Right lung (tissue), 5 donors: ENCODE measurements around the gene HOXB3. TPM values are rescaled to one million over a fixed set of nuclear protein-coding genes. Genes with fewer than 3 reads are reported as not detected.
A peak's percentile ranks its signal among the peaks of the same experiment; 100 is the strongest.
"Not testable (repeated sequence)": the region's sequence is repeated elsewhere in the genome, so short reads cannot be mapped to it uniquely, and the experiment has no call there.

Experiments used
- DNase-seq, 2 donors: peaks; one replicate each; pipeline ENCODE4 v3.0.0-alpha.2; 2013
- polyA plus RNA-seq, 5 donors: library from polyadenylated mRNA; unstranded; fragments of 120-200 nt; gene quantifications; one replicate each; pipeline versions ENCODE4 v1.2.1 to v1.2.3, GENCODE V29; 2013; ENCODE audit warnings: inconsistent platforms in 1 of 5, low replicate concordance in 1 of 5; ENCODE audit not compliant: insufficient read length in 5 of 5, insufficient read depth in 1 of 5

Gene HOXB3
- polyA plus RNA-seq, 5 donors: 74.3 to 95.5 (median 89.1) TPM

DNA sequence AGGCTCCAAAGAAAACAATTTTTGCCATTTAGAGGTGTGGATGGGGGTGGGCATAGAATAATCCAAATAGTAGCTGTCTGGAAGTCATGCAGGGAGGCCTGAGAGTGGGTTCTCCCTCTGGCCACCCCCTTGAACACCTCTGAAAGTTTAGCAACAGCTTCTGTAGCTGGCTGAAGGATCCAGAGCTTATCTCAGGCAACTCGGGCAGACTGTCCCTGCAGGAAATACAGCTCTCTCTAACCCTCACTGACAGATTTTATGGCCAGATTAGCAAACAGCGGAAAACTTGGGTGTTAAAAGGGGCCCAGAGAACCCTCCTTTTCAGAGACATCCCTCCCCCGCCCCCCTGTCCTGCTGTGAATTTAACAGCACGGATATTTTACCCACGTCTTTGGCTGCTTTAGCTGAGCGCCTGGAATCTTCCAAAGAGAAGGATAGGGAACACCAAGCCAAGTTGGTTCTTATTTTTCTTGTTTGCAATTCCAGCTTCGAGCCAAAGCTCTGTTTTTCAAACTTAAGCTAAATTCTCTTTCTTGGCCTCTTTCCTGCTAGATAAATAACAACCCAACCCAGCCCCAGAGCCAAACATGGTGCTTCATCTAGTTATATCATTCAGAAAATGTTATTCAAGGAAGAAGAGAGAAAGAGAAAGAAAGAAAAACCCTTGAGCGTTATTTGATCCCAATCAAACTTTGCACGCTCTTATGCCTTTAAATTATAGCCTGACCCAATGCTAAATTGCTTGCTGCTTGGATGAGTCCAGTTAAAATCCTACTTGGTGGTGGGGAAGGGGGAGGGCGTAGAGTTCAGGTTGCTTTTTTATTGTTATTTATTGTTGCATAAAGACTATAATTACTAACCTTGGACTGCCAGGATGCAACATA lies 42.9 kb downstream of the HOXB3 start:
- peak; percentile 84 to 88 for DNase-seq

DNA sequence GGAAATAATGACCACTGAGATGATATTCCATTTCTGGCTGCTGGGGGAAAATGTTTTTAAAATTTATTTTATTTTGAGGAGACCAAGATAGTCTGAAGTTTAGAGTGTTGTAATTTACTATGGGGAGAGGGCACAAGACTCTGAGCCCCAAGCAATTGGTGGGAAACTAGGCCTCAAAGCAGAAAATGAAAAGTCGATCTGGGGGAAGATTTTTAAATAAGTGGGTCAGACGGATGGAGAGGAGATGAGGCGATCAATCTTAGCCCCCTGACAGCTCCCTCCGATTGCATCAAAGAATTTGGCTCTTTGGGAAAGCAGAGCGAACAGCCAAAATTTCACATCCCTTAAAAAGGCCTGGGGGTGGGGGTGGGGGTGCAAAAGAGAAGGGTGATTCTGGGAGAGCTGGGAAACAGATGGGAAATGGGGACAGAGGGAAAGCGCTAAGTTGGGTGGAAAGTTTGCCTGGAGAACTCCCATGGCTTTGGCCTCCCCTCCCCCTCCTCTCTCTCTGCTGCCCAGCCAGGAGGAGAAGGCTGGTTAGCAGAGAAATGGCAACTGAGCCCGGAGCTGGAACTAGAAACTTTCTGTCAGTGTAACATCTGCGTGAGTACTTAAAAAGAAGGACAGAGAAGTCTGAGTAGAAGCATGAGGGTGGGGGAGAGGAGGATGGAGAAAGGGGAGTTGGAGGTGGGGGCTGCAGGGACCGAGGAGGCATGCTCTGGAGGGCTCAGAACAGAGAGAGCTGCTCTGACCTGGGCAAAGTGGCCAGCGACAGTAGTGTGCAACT lies 43.7 kb downstream of the HOXB3 start:
- DNase-seq: peak in 1 of 2 donors; percentile 79

DNA sequence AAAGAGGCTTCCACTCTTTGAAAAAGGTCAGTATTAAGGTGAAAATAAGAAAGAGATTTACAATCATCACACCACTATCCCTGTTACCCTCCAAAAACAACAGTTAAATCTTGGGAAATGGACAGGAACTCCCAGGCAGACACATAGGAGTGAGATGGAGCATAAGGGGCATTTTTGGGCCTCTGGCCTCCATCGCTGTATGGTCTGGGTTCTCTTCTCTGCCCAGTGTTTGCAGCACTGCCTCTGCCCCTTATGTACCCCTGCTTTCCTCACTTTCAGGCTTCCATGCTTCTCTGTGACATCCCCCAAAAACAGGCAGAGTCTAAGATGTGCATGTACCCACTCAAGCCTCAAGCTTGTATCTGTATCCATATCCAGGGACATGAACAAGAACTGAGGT lies 44.5 kb downstream of the HOXB3 start:
- no peak for DNase-seq

DNA sequence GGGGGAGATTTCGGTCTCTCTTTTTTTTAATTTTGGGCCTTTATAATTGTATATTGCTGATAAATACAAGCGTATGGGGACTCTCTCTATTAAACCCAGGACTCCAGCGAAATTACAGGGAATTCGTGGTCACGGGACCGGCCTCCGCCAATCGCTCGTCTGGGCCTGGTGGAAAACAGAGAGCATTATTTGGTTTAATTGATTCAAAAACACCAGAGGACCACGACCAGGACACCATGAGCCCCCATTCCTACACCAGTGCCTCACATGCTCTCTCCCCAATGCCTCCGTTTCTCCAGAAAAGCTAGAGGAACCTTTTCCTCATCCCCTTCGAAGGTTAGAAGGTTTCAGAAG lies 45.0 kb downstream of the HOXB3 start, which contains the start of gene HOXB2:
TSS of gene HOXB2 (minus strand) at position 88 of the 354 bp plus-strand sequence. CDS start 198 bp downstream, outside the sequence.
- DNase-seq: no peak

DNA sequence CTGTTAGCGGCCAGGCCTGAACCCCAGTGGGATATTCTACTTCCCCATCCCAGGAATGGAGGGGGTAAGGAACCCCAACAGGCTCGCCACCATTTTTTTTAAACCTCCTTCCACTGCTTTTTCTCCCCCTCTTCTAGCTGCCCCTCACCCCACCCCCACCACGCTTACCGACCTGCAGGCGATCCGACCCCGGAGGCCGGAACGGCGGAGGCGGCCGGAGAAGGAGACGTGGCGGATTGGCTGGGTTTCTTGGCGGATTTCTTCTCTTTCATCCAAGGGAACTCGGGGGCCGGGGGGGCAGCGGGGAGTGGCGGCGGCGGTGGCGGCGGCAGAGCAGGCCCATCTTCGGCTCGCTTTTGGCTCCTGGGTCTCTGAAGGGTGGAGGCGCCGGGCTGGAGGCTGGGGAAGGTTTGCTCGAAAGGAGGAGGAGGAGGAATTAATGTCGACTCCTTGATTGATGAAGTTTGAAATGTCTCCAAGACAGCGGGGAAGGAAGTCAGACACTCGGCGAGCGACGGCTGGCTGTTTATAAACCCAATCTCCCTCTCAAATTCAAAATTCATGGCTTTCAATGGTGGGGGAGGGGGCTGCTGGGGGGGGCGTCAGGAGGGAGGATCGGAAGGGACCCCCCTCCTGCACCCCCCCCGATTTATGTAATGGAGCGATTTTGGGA lies 45.6 kb downstream of the HOXB3 start:
- DNase-seq: peak; percentile 88 to 89

DNA sequence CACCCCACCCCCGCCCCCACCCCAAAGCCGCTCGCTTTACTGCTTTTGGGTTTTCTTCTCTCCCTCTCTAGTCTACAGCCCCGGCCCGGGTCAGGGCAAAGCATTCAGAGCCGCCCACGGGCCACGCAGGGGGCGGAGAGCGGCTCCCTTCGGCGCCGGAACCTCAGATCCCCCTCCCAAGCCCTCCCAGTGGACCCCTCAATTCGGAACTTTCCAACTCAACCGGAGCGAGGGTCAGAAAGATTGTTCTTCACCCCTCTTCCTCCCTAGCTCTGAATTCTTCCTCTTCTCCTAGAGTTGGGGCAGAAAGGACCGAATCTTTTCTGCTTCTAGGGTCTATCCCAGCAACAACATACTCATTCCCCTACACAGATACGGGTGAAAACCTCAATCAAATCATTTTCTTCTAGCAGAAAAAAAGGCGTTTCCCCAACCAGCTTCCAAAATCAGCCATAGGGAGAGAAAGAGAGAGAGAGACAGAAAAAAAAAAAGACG lies 46.1 kb downstream of the HOXB3 start:
- no peak for DNase-seq

DNA sequence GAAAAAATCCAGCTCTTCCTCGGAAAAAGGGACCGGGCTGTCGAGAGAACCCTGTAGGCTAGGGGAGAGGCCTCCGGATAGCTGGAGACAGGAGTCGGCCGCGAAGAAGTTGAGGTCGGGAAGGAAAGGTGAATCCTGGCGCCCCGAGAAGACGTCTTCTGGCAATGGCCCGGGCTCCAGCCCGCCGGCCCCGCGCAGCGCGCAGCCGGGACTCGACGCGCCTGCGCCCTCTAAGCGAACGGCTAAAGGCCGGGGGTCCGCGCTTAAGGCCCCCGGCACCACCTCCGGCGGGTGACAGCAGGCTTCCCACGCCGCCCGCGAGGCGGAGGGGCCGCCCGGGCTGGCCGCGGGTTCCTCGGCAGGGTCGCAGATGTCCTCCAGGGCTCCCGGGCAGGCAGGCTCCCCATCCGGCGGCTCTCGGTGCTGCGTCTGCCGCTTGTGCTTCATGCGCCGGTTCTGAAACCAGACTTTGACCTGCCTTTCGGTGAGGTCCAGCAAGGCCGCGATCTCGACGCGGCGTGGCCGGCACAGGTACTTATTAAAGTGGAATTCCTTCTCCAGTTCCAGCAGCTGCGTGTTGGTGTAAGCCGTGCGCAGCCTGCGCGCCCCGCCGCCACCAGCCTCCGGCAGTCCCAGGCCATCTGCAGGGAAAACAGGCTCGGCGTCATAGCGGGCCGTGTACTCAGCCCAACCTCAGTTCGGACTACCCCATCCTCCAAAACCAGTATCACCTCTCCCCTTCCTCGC lies 46.8 kb downstream of the HOXB3 start:
- DNase-seq: no peak

DNA sequence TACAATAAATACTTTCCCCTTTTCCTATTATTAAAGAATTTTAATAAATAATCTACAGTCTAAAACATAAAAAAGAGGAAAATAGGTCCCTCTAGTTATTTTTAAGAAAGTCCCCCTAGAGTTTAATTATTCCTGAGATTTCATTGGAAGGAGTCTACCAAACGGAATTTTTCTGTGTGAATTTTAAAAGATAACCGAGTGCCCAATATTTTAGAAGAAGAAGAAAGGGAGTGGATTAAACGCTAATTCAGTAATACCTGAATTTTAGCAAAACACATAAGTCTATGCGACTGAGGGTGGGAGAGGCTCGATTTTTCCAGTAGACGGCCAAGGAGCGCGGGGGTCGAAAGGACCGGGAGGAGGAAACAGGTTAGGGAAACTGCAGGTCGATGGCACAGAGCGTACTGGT lies 47.3 kb downstream of the HOXB3 start:
- no peak for DNase-seq

DNA sequence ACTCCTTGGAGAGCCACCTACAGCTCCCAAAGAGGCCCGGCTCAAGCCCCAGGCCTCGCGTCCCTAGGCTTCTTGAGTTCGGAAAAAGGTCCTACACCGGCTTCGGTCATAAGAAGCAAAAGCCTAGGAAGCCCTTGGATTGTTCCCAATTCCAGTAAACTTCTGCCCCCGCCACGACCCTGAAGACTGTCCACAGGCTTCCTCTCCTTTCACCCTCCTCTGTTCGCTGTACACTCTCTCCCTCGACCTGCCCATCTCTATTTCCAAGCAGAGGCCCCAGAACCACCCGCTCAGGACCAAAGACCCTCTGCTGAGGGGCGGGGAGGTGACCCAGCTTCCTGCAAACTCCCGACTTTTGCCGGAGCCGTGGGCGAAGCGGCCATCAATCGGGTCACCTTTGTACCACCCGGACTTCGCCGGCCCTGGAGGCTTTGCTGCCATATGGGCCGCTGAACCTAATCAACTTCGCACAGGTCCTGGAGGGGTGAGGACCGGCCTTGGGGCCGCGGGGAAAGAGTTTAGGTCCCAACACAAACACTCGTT lies 47.9 kb downstream of the HOXB3 start:
- no peak for DNase-seq

DNA sequence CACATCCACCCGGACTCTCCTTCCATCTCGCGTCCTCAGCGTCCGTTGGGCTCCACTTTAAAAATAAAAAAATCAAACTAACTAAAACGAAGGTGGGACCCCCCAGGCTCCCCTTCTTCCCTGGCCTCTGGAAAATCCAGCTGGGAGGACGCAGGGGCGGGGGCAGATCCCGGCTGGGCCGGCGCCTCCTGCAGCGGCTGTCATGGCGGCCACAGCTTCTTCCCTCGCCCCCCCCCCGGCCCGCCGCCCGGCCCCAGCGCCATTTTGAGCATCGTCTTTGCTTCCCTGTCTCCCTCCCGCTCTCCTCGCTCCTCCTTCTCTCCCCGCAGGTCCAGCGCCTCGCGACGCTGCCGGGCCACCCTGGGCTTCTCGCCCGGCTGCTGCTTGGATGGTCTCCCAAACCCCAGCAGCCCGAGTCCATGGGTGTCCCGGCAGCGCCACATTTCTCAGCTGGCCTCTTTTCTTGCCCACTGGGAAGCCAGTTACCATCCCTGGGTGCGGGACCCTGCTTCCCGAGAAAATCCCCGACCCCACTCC lies 48.4 kb downstream of the HOXB3 start:
- DNase-seq: peak; percentile 84 to 85

DNA sequence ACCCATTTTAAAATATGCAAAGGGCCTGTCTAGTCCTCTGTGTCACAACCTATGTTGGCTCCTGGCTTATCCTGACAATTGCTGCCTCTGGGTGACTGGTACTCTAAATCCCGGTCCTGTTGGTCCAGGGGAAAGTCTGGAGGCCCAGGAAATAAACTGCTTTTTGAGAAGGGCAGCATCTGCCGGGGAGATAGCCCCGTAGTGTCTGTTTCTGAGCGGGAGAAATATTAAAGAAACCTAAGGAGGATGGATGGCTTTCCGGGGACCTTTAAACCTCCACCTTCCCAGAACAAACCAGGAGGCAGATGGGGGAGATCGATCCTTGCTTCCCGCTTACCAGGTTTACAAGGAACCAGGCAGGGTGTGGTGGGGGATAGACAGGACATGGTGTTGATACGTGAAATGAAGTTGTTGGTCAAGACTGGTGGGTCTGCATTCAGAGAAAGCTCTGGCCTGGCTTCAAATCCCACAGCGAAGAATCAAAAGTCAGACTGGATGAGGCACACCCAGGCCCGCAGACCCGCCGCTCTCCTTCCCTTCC lies 48.9 kb downstream of the HOXB3 start:
- DNase-seq: peak in 1 of 2 donors; percentile 19

DNA sequence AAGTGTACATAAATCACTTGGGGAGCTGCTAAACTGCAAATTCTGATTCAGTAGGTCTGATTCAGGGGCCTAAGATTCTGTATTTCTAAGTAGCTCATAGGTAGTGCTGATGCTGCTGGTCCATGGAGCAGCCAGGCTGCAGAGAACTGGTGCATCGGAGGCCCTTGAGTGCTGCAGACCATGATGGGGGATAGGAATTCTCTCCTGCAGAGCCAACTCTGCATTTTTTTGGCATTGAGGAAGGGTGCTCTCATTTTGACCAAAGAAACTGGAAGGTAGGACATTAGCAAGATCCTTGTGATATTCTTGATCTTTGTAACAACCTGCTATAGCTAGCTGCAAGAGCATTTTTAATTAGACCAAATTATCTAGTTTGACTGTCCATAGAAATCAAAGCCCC lies 49.8 kb downstream of the HOXB3 start:
- no peak for DNase-seq

DNA sequence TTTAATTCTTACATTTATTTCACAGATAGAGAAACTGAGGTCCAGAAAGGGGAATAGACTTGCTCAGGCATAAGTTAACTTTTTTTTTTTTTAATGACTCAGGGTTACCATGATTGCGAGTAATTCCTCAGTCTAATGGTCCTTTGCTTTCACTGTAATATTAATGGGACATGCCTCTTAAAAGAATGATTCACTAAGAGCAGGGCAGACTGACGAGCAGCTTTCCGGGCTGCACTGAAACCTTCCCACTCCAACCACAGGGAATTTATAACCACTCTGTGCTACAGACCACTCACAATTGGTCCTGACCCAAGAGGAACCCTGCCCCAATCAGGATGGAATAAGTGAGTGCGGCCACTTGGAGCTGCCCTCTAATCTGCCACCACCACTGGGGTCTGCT lies 50.9 kb downstream of the HOXB3 start:
- no peak for DNase-seq

DNA sequence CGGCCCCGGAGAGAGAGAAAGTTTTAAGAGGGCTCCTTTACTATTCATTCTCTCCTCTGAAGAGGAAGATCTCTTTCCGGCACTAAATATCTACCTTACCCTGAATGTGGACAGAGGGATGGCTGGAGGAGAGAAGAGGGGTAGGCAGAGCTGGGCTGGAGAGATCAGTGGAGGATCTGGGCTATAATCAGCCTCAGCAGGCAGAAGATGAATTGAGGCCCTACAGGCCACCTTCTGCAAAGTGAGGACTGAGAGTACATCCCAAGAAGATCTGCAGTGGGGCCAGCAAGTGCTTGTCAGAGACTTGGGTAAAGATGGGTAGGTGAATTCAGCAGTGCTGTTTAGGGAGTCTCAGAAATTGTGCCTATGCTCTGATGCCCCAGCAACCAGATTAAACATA lies 52.7 kb downstream of the HOXB3 start:
- no peak for DNase-seq

DNA sequence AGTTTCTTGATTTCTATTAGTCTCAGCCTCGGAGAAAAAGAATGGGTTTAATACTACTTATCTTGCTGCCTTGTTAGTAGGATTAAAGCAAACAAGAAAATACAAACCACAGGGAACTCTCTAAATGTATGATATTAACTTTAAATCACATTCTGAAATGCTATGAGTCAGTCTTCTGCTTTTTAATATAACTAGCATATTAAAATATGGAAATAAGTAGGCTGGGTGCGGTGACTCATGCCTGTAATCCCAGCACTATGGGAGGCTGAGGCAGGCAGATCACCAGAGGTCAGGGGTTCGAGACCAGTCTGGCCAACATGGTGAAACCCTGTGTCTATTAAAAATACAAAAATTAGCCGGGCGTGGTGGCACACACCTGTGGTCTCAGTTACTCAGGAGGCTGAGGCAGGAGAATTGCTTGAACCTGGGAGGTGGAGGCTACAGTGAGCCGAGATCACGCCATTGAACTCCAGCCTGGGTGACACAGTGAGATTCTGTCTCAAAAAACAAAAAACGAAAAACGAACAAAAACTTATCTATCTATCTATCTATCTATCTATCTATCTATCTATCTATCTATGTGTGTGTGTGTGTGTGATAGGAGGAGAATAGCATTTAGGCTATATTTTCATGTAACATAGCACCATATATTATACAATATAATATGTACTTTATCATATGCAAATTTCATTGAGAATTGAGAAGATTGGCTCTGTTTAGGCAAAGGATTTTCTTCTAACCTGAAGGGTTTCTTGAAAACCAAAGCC lies 54.1 kb downstream of the HOXB3 start:
- not testable (repeated sequence) for DNase-seq

DNA sequence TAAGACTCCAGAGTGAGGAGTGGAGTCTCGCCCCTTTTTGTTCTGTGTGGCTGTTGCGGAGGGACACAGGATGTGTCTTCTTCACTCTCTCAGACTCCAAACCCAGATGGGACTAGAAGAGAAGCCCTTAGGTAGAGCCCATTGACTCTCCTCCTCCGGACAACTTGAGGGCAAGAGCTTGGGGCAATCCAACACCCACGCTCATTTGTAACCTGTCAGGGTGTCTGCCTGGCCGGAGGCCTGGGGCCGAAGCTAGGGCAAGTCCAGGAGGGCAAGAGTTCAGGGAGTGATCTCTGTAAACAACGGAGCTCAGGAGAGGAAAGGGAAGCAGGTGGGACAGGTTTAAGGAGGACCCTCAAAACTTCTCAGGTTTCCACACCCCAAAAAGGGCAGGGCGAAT lies 57.8 kb downstream of the HOXB3 start:
- no peak for DNase-seq

DNA sequence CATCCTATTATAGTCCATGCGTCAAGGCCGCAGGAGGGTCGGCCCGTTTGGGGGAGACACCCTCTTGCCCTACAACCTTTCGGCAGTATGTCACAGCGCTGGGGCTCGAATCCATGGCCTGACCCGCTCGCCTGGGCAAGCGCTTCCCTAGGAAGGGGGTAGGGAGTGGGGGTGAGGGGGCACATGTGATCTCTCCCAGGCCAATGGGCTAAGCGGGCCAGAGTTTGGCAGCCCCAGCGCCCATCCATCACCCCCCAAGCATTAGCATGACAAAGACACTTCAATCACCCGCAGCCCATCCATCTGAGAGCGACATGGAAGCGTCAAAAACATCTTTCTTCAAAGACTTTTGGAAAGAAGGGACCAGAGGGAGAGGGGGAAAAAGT lies 59.2 kb downstream of the HOXB3 start, which contains the start of gene HOXB1:
TSS of gene HOXB1 (minus strand) at position 125 of the 386 bp plus-strand sequence. CDS start at position 18, 107 bp downstream.
- DNase-seq: no peak

DNA sequence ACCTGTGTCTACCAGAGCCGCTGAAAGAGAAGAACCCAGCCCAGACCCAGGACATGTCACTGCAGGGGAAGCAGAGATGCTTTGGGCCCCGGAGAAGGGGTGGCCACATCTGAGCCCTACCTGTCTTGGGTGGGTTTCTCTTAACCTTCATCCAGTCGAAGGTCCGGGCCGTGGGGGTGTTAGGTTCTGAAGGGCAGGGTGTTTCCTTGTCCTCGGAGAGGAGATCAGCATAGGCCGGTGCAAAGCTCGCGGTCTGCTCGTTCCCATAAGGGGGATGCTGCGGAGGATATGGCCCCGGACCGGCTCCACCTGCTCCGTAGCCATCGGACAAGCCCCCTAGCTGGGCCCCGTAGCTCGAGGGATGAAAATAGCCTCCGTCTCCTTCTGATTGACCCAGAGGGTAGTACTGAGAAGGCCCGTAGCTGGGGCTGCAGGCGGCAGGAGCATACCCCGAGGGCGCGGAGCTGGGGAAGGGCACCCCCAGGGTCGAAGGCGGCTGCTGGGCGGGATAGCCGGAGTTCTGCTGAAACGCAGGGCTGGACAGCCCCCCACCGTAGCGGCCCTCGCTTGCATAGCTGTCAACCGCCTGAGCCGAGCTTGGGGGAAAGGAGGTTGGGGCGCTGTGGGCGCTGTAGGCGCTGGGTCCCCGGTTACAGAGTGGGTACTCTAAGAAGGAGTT lies 59.7 kb downstream of the HOXB3 start:
- DNase-seq: no peak

DNA sequence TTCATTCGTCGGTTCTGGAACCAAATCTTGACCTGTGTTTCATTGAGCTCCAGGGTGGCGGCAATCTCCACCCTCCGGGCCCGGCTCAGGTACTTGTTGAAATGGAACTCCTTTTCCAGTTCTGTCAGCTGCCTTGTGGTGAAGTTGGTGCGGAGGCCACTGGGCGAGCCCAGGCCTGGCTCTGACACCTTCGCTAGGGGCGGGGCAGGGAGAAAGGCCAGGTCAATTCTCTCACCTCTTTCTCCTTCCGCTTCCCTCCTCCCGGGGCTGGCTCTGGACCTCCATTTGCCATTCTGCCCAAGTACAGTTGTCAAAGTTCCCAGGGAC lies 60.4 kb downstream of the HOXB3 start:
- DNase-seq: no peak
